SK-N-SH (cell line): ENCODE data around the gene TTC22. TPM values are rescaled to one million over a fixed set of nuclear protein-coding genes. Genes with fewer than 3 reads are reported as not detected.

Source experiments
- CTCF ChIA-PET: fragments of 300-600, 350-600 bp; formaldehyde crosslinking; extraction: SDS; loops from one replicate; lab custom pipeline; 2021; lab: Yijun Ruan, JAX
- POLR2A ChIA-PET: fragments of 350-600 bp; sonication (Branson Sonifier 250); formaldehyde crosslinking; extraction: SDS; loops from one replicate; lab custom pipeline; 2020; ENCODE audit warnings: antibody characterized with exemption, inconsistent platforms; lab: Yijun Ruan, JAX
- DNase-seq: peaks from one replicate; pipeline ENCODE4 v3.0.0; 2012
- H2AFZ ChIP-seq: fragments of 200-600 bp; sonication (generic); 2 replicates; pipeline ENCODE4 v1.8.1; 2016; ENCODE audit warnings: antibody characterized with exemption, mild to moderate bottlenecking, low read depth
- H3F3A ChIP-seq: fragments of 200-600 bp; sonication (generic); replicated peaks from 2 replicates; pipeline ENCODE3; 2016; ENCODE audit warnings: antibody characterized with exemption, mild to moderate bottlenecking; ENCODE audit not compliant: insufficient read depth
- H3K27ac ChIP-seq, 2 experiments: fragments of 200-500 bp in 1 of 2; fragments of 200-600 bp in 1 of 2; sonication (Bioruptor generic) in 1 of 2; sonication (generic), shearing (Covaris generic) in 1 of 2; 2 replicates each; pipeline versions ENCODE4 v1.5.1 to v1.6.1; 2014 to 2016; ENCODE audit warnings: low read depth in 2 of 2, inconsistent platforms in 1 of 2, low read length in 1 of 2, mild to moderate bottlenecking in 1 of 2, mixed read lengths in 1 of 2
- H3K27me3 ChIP-seq: fragments of 200-600 bp; sonication (generic), shearing (Covaris generic); 2 replicates; pipeline ENCODE4 v1.6.1; 2016; ENCODE audit warnings: mixed run types; ENCODE audit not compliant: insufficient read depth
- H3K36me3 ChIP-seq, 2 experiments: fragments of 200-500 bp in 1 of 2; fragments of 200-600 bp in 1 of 2; sonication (Bioruptor generic) in 1 of 2; sonication (generic) in 1 of 2; replicated peaks in 1 of 2; 2 replicates each; pipeline versions ENCODE3 to v1.5.1; 2014 to 2016; ENCODE audit warnings: low read length in 1 of 2, mild to moderate bottlenecking in 1 of 2; ENCODE audit not compliant: insufficient read depth in 2 of 2, control insufficient read depth in 1 of 2
- H3K4me1 ChIP-seq, 2 experiments: fragments of 200-500 bp in 1 of 2; fragments of 200-600 bp in 1 of 2; sonication (Bioruptor generic) in 1 of 2; sonication (generic), shearing (Covaris generic) in 1 of 2; 2 replicates each; pipeline versions ENCODE4 v1.5.1 to v1.6.1; 2014 to 2016; ENCODE audit warnings: low read depth in 1 of 2, low read length in 1 of 2, mixed run types in 1 of 2; ENCODE audit not compliant: insufficient read depth in 2 of 2, control insufficient read depth in 1 of 2
- H3K4me2 ChIP-seq: fragments of 200-600 bp; sonication (generic), shearing (Covaris generic); 2 replicates; pipeline ENCODE4 v1.6.1; 2017; ENCODE audit warnings: mixed run types
- H3K4me3 ChIP-seq, 2 experiments: fragments of 200-500 bp in 1 of 2; fragments of 200-600 bp in 1 of 2; sonication (Bioruptor generic) in 1 of 2; sonication (generic), shearing (Covaris generic) in 1 of 2; 2 replicates each; pipeline versions ENCODE4 v1.5.1 to v1.8.1; 2014 to 2016; ENCODE audit warnings: low read depth in 2 of 2, inconsistent platforms in 1 of 2, low read length in 1 of 2, mild to moderate bottlenecking in 1 of 2, mixed read lengths in 1 of 2, moderate library complexity in 1 of 2
- H3K79me2 ChIP-seq: fragments of 200-600 bp; sonication (generic); 2 replicates; pipeline ENCODE4 v1.8.1; 2017; ENCODE audit warnings: mild to moderate bottlenecking; ENCODE audit not compliant: insufficient read depth
- H3K9ac ChIP-seq: fragments of 200-600 bp; sonication (generic); 2 replicates; pipeline ENCODE4 v1.6.1; 2017; ENCODE audit warnings: mixed run types
- H3K9me2 ChIP-seq: fragments of 200-600 bp; sonication (generic); 2 replicates; pipeline ENCODE4 v1.6.1; 2017; ENCODE audit warnings: mixed run types
- H3K9me3 ChIP-seq: fragments of 200-600 bp; sonication (generic); 2 replicates; pipeline ENCODE4 v1.6.1; 2017; ENCODE audit warnings: mixed run types, mild to moderate bottlenecking, moderate library complexity
- H4K20me1 ChIP-seq: fragments of 200-600 bp; sonication (generic); 2 replicates; pipeline ENCODE4 v1.6.1; 2017; ENCODE audit warnings: mild to moderate bottlenecking, mixed run types; ENCODE audit not compliant: insufficient read depth
- EP300 ChIP-seq, 2 experiments: IDR thresholded peaks; 2 replicates each; pipeline versions ENCODE4 v1.4.0 to v1.6.1; 2012; ENCODE audit warnings: borderline replicate concordance in 1 of 2, low read depth in 1 of 2, low read length in 1 of 2
- EZH2phosphoT487 ChIP-seq: fragments of 200-600 bp; sonication (generic); IDR thresholded peaks from 2 replicates; pipeline ENCODE4 v1.6.1; 2017; ENCODE audit warnings: low read depth, mixed run types, mild to moderate bottlenecking, antibody characterized with exemption, moderate library complexity, borderline replicate concordance
- FOSL2 ChIP-seq: IDR thresholded peaks from 2 replicates; pipeline ENCODE4 v1.4.0; 2012; ENCODE audit warnings: low read depth, mild to moderate bottlenecking, moderate library complexity, borderline replicate concordance
- FOXM1 ChIP-seq: IDR thresholded peaks from 2 replicates; pipeline ENCODE4 v1.4.0; 2012; ENCODE audit warnings: low read depth, mild to moderate bottlenecking
- GATA2 ChIP-seq: sonication (generic); formaldehyde crosslinking; IDR thresholded peaks from 2 replicates; pipeline ENCODE4 v1.5.0; 2020; ENCODE audit warnings: mild to moderate bottlenecking, missing genetic modification reagents
- JUND ChIP-seq: IDR thresholded peaks from 2 replicates; pipeline ENCODE4 v1.4.0; 2012
- MXI1 ChIP-seq: IDR thresholded peaks from 2 replicates; pipeline ENCODE4 v1.6.1; 2012; ENCODE audit warnings: mild to moderate bottlenecking, low read depth, low read length, improper control_type of control experiment
- NFIC ChIP-seq: IDR thresholded peaks from 2 replicates; pipeline ENCODE4 v1.4.0; 2012; ENCODE audit warnings: borderline replicate concordance
- NRF1 ChIP-seq: IDR thresholded peaks from 2 replicates; pipeline ENCODE4 v1.6.1; 2012; ENCODE audit warnings: low read depth, mild to moderate bottlenecking, low read length
- POLR2AphosphoS5 ChIP-seq: IDR thresholded peaks from 2 replicates; pipeline ENCODE4 v1.6.1; 2012; ENCODE audit warnings: low read depth, low read length
- RAD21 ChIP-seq: IDR thresholded peaks from 2 replicates; pipeline ENCODE4 v1.6.1; 2012; ENCODE audit warnings: mild to moderate bottlenecking, low read length
- SMC3 ChIP-seq: IDR thresholded peaks from 2 replicates; pipeline ENCODE4 v1.6.1; 2012; ENCODE audit warnings: low read depth, low read length, improper control_type of control experiment
- TAF1 ChIP-seq: IDR thresholded peaks from 2 replicates; pipeline ENCODE4 v1.6.1; 2012; ENCODE audit warnings: low read depth, mild to moderate bottlenecking, low read length, moderate library complexity, borderline replicate concordance
- TCF12 ChIP-seq: IDR thresholded peaks from 2 replicates; pipeline ENCODE4 v1.4.0; 2012
- TEAD4 ChIP-seq: IDR thresholded peaks from 2 replicates; pipeline ENCODE4 v1.4.0; 2012; ENCODE audit warnings: mild to moderate bottlenecking, borderline replicate concordance; ENCODE audit not compliant: insufficient read depth
- YY1 ChIP-seq: IDR thresholded peaks from 2 replicates; pipeline ENCODE4 v1.4.0; 2012; ENCODE audit warnings: low read depth, mild to moderate bottlenecking
- WGBS: methylation state at CpG from one replicate; pipeline ENCODE4 v1.1.6; 2017; ENCODE audit warnings: low lambda C conversion rate; 5-methylcytosine and 5-hydroxymethylcytosine counted together
- polyA plus RNA-seq, 3 experiments: library from polyadenylated mRNA; depleted of rRNA; stranded (reverse); fragments of >200 nt; gene quantifications; 2 replicates each; pipeline ENCODE4 v1.2.3, GENCODE V29; 2012
- TF ChIP-seq, protein P1 (sequence below): IDR thresholded peaks from 2 replicates; pipeline ENCODE4 v1.4.0; 2012; ENCODE audit warnings: low read depth, borderline replicate concordance
- TF ChIP-seq, protein P2 (sequence below): IDR thresholded peaks from 2 replicates; pipeline ENCODE4 v1.4.0; 2012; ENCODE audit warnings: low read depth
- TF ChIP-seq, protein P3 (sequence below): fragments of 200-600 bp; sonication (generic); IDR thresholded peaks from 2 replicates; pipeline ENCODE4 v1.6.1; 2017; ENCODE audit warnings: antibody characterized with exemption, mild to moderate bottlenecking, moderate library complexity
- TF ChIP-seq, protein P4 (sequence below): fragments of 150-350 bp; IDR thresholded peaks from 2 replicates; pipeline ENCODE4 v1.6.1; 2016; ENCODE audit warnings: mild to moderate bottlenecking, low read depth, low read length

The TTC22 gene
- polyA plus RNA-seq, 1 of the 3 experiments (the other 2 are of a cell fraction): not detected

DNA sequence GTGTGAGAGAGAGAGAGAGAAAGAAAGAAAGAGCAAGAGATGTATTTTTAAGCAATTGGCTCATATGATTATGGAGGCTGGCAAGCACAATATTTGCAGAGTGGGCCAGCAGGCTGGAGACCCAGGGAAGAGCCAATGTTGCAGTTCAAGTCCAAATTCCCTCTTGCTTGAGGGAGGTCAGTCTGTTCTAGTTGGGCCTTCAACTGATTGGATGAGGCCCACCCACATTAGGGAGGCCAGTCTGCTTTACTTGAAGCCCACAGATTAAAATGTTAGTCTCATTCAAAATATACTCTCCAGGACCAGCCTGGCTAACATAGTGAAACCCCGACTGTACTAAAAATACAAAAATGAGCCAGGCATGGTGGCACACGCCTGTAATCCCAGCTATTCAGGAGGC, 28.2 kb downstream of the TTC22 start:
- H3K27ac ChIP-seq: no peak overlapping the region
- 61% methylated on average over 2 of the region's 2 CpGs for WGBS
- CTCF ChIA-PET: interaction anchor here (0.9 kb wide), 1 partner anchor 19 kb away, joined by 3 read pairs; no protein-coding TSS in a partner anchor
- peaks cover 0 to 5% of the 10 kb centered on the region in 2 experiments; a peak in 1 of 4 replicates for H3K4me1 ChIP-seq
- POLR2A ChIA-PET: no interaction called here
- H3K4me3 ChIP-seq: no peak overlapping the region
- no peaks in the 10 kb centered on the region for H3K36me3 ChIP-seq
- no peak overlapping the region for H3K9ac ChIP-seq
- no peaks in the 10 kb centered on the region for H3K9me2 ChIP-seq
- H2AFZ ChIP-seq: no peak overlapping the region
- H3K9me3 ChIP-seq: no peaks in the 10 kb centered on the region
- no peaks in the 10 kb centered on the region; the same call in 1 of the 2 replicates for H3K27me3 ChIP-seq
- DNase-seq: no peak
- no peaks in the 10 kb centered on the region for H3K79me2 ChIP-seq
- H4K20me1 ChIP-seq: no peaks in the 10 kb centered on the region
- no peak overlapping the region for H3K4me2 ChIP-seq
- H3F3A ChIP-seq: no peaks in the 10 kb centered on the region
- TF ChIP-seq SMC3 (no peak), NRF1 (no peak), NFIC (no peak), EZH2phosphoT487 (no peak), TAF1 (no peak), TEAD4 (no peak), TCF12 (no peak), POLR2AphosphoS5 (no peak), GATA2 (CRISPR knock-in tag) (no peak), FOXM1 (no peak)
- TF ChIP-seq, protein P1, sequence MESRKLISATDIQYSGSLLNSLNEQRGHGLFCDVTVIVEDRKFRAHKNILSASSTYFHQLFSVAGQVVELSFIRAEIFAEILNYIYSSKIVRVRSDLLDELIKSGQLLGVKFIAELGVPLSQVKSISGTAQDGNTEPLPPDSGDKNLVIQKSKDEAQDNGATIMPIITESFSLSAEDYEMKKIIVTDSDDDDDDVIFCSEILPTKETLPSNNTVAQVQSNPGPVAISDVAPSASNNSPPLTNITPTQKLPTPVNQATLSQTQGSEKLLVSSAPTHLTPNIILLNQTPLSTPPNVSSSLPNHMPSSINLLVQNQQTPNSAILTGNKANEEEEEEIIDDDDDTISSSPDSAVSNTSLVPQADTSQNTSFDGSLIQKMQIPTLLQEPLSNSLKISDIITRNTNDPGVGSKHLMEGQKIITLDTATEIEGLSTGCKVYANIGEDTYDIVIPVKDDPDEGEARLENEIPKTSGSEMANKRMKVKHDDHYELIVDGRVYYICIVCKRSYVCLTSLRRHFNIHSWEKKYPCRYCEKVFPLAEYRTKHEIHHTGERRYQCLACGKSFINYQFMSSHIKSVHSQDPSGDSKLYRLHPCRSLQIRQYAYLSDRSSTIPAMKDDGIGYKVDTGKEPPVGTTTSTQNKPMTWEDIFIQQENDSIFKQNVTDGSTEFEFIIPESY: no peak
- TF ChIP-seq, protein P2, sequence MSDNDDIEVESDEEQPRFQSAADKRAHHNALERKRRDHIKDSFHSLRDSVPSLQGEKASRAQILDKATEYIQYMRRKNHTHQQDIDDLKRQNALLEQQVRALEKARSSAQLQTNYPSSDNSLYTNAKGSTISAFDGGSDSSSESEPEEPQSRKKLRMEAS: no peak

DNA sequence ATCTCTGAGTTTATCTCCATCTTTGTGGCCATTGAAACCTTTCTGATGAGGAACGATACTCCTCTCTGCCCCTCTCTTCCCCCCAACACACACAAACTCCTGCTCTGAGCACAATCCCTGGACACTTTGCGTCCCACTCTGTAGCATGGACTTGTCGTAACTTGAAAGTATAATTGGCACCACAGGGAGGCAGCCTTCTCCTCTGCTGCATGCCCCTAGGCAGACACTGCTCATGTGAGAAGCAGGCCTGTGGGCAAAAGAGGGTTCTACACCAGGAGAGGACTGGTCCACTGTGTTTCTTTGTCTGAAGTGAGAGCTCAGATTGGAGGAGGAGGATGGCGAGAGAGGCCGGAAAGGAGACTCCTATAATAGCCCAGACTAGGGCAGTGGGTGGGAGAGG, 33.0 kb downstream of the TTC22 start:
- DNase-seq: no peak
- Histone ChIP-seq H3K4me3 (no peak overlapping the region), H3K79me2 (peaks cover 11% of the 10 kb centered on the region)
- TF ChIP-seq FOXM1 (no peak), FOSL2 (no peak), RAD21 (peak; percentile 42), JUND (no peak), MXI1 (no peak), YY1 (no peak), NRF1 (no peak), EP300 (IDR thresholded peaks at IDR 0.05; ENCODE audit: borderline replicate concordance in 1 of 2, low read depth in 1 of 2, low read length in 1 of 2) (no peak), SMC3 (peak; percentile 37; the same call in 1 of the 2 replicates)
- TF ChIP-seq, protein P3, sequence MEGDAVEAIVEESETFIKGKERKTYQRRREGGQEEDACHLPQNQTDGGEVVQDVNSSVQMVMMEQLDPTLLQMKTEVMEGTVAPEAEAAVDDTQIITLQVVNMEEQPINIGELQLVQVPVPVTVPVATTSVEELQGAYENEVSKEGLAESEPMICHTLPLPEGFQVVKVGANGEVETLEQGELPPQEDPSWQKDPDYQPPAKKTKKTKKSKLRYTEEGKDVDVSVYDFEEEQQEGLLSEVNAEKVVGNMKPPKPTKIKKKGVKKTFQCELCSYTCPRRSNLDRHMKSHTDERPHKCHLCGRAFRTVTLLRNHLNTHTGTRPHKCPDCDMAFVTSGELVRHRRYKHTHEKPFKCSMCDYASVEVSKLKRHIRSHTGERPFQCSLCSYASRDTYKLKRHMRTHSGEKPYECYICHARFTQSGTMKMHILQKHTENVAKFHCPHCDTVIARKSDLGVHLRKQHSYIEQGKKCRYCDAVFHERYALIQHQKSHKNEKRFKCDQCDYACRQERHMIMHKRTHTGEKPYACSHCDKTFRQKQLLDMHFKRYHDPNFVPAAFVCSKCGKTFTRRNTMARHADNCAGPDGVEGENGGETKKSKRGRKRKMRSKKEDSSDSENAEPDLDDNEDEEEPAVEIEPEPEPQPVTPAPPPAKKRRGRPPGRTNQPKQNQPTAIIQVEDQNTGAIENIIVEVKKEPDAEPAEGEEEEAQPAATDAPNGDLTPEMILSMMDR: 0 out of 2 replicates have a peak, but pooled peaks have one; percentile 25
- TF ChIP-seq, protein P4, sequence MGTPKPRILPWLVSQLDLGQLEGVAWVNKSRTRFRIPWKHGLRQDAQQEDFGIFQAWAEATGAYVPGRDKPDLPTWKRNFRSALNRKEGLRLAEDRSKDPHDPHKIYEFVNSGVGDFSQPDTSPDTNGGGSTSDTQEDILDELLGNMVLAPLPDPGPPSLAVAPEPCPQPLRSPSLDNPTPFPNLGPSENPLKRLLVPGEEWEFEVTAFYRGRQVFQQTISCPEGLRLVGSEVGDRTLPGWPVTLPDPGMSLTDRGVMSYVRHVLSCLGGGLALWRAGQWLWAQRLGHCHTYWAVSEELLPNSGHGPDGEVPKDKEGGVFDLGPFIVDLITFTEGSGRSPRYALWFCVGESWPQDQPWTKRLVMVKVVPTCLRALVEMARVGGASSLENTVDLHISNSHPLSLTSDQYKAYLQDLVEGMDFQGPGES: no peak
- TF ChIP-seq, all 33 proteins: peak for 3
- no peak overlapping the region for H3K27ac ChIP-seq
- H4K20me1 ChIP-seq: no peaks in the 10 kb centered on the region
- no peaks in the 10 kb centered on the region for H3K36me3 ChIP-seq
- H3K4me2 ChIP-seq: no peak overlapping the region
- H3K4me1 ChIP-seq: peaks cover 5 to 14% of the 10 kb centered on the region in 2 experiments; a peak in 3 of 4 replicates
- WGBS: 82% methylated on average over 5 of the region's 5 CpGs
- H3F3A ChIP-seq: no peaks in the 10 kb centered on the region
- H3K9ac ChIP-seq: no peak overlapping the region
- ChIA-PET CTCF (interaction anchor here (1.1 to 5.0 kb wide), 3 partner anchors 24 to 96 kb away, joined by 3 to 17 read pairs (median 3); no protein-coding TSS in a partner anchor), POLR2A (no interaction called here)
- H3K9me2 ChIP-seq: no peaks in the 10 kb centered on the region
- no peaks in the 10 kb centered on the region for H3K9me3 ChIP-seq
- H2AFZ ChIP-seq: peak overlapping the region; percentile 29; the same call in 1 of the 2 replicates
- no peaks in the 10 kb centered on the region for H3K27me3 ChIP-seq
